Epithelial cell of prostate (primary cell): ENCODE measurements around the gene STARD8.
A peak's percentile ranks its signal among the peaks of the same experiment; 100 is the strongest.
"Not testable (repeated sequence)": the region's sequence is repeated elsewhere in the genome, so short reads cannot be mapped to it uniquely, and the experiment has no call there.

Experiments used
- DNase-seq: peaks from one replicate; pipeline ENCODE4 v3.0.0-alpha.2; 2011; ENCODE audit warnings: low read depth, low spot score
- H3K27ac ChIP-seq: fragments of 450-650 bp; 2 replicates; pipeline ENCODE4 v1.5.1; 2017; ENCODE audit warnings: mild to moderate bottlenecking

The STARD8 gene

GRCh38 chrX:68647156-68647957, at the start of gene STARD8:
Gene STARD8 (plus strand): TSS chrX:68647666. CDS start chrX:68647883, 217 bp downstream.
- H3K27ac ChIP-seq: no peak within 1 kb of the TSS
- no peak for DNase-seq

- DNase-seq: no peak
- no peak overlapping the region for H3K27ac ChIP-seq
These were observed 48.6 kb upstream of the STARD8 start for GRCh38 chrX:68598841-68599240.

- no peak for DNase-seq
- H3K27ac ChIP-seq: no peak overlapping the region
These were observed 48.0 kb upstream of the STARD8 start for GRCh38 chrX:68599256-68600152.

- DNase-seq, H3K27ac ChIP-seq: not testable (repeated sequence)
These were observed 43.2 kb upstream of the STARD8 start for GRCh38 chrX:68604216-68604615.

- not testable (repeated sequence) for H3K27ac ChIP-seq, DNase-seq
These were observed 32.7 kb upstream of the STARD8 start for GRCh38 chrX:68614733-68615132.

GRCh38 chrX:68627986-68628385, 19.5 kb upstream of the STARD8 start:
- H3K27ac ChIP-seq: no peak overlapping the region
- DNase-seq: no peak

- not testable (repeated sequence) for DNase-seq
These were observed 17.5 kb upstream of the STARD8 start for GRCh38 chrX:68629936-68630335.

GRCh38 chrX:68631336-68631735, 16.1 kb upstream of the STARD8 start:
- DNase-seq: no peak
- no peak overlapping the region for H3K27ac ChIP-seq

More at GRCh38 chrX:68629936-68630335, 17.5 kb upstream of the STARD8 start:
- not testable (repeated sequence) for H3K27ac ChIP-seq

GRCh38 chrX:68632491-68632890, 15.0 kb upstream of the STARD8 start:
- H3K27ac ChIP-seq: no peak overlapping the region
- no peak for DNase-seq

- no peak for DNase-seq
- H3K27ac ChIP-seq: no peak overlapping the region
These were observed 13.5 kb upstream of the STARD8 start for GRCh38 chrX:68633981-68634380.

GRCh38 chrX:68634649-68635227, 12.7 kb upstream of the STARD8 start:
- H3K27ac ChIP-seq: no peak overlapping the region
- DNase-seq: peak; percentile 16

GRCh38 chrX:68640661-68641060, 6.8 kb upstream of the STARD8 start:
- DNase-seq: no peak
- no peak overlapping the region for H3K27ac ChIP-seq

GRCh38 chrX:68644861-68645260, 2.6 kb upstream of the STARD8 start:
- H3K27ac ChIP-seq: no peak overlapping the region
- DNase-seq: no peak

- DNase-seq: no peak
- H3K27ac ChIP-seq: no peak overlapping the region
These were observed 1.0 kb upstream of the STARD8 start for GRCh38 chrX:68646421-68646820.

- no peak overlapping the region for H3K27ac ChIP-seq
- no peak for DNase-seq
These were observed 1.5 kb downstream of the STARD8 start for GRCh38 chrX:68648960-68649359.

GRCh38 chrX:68650491-68650890, 3.0 kb downstream of the STARD8 start:
- DNase-seq: no peak
- H3K27ac ChIP-seq: no peak overlapping the region

GRCh38 chrX:68651110-68651509, 3.6 kb downstream of the STARD8 start:
- no peak overlapping the region for H3K27ac ChIP-seq
- no peak for DNase-seq

GRCh38 chrX:68652326-68653170, 5.1 kb downstream of the STARD8 start:
- H3K27ac ChIP-seq: no peak overlapping the region
- DNase-seq: no peak

GRCh38 chrX:68654693-68655092, 7.2 kb downstream of the STARD8 start:
- no peak overlapping the region for H3K27ac ChIP-seq
- no peak for DNase-seq

- not testable (repeated sequence) for DNase-seq, H3K27ac ChIP-seq
These were observed 9.0 kb downstream of the STARD8 start for GRCh38 chrX:68656473-68656872.
